Muscle of back (tissue), 13 donors: Measurements from ENCODE around the gene TIMM17A. TPM values are rescaled to one million over a fixed set of nuclear protein-coding genes. Genes with fewer than 3 reads are reported as not detected.

Source experiments
- DNase-seq, 3 donors: peaks; one replicate each; pipeline versions ENCODE4 v3.0.0 to v3.0.0-alpha.2; 2013
- long read RNA-seq, 9 donors: transcript quantifications; one replicate each; lab custom pipeline, GENCODE V29; 2026
- polyA plus RNA-seq, 10 donors: library from polyadenylated mRNA; unstranded; fragments of 120-200 nt; gene quantifications; one replicate each; pipeline ENCODE4 v1.2.1, GENCODE V29; 2013; ENCODE audit not compliant: insufficient read length in 10 of 10

The TIMM17A gene
- 10 to 100 TPM; 32.1 to 44.9 (median 40.3) TPM for polyA plus RNA-seq
- long read RNA-seq, donor 1, transcript TIMM17A-201 (6 exons, 1,659 nt), result major isoform, 13 of 13 reads
- long read RNA-seq, donor 1, partial matches to known transcripts, result 0 of 13 reads
- long read RNA-seq, donor 1, other reads (novel, unspliced or antisense), result 0 of 13 reads
- long read RNA-seq, donor 2, transcript TIMM17A-201 (6 exons, 1,659 nt), result major isoform, 9 of 12 reads
- long read RNA-seq, donor 2, partial matches to known transcripts, result 0 of 12 reads
- long read RNA-seq, donor 2, other reads (novel, unspliced or antisense), result 0 of 12 reads
- long read RNA-seq, donor 3, result 0 reads
- long read RNA-seq, donor 4, partial matches to known transcripts, result 0 of 3 reads
- long read RNA-seq, donor 4, other reads (novel, unspliced or antisense), result 0 of 3 reads
- long read RNA-seq, donor 5, transcript TIMM17A-201 (6 exons, 1,659 nt), result major isoform, 26 of 33 reads
- long read RNA-seq, donor 5, partial matches to known transcripts, result 5 of 33 reads
- long read RNA-seq, donor 5, other reads (novel, unspliced or antisense), result 0 of 33 reads
- long read RNA-seq, donor 6, transcript TIMM17A-201 (6 exons, 1,659 nt), result major isoform, 13 of 15 reads
- long read RNA-seq, donor 6, partial matches to known transcripts, result 0 of 15 reads
- long read RNA-seq, donor 6, other reads (novel, unspliced or antisense), result 0 of 15 reads
- long read RNA-seq, donor 7, transcript TIMM17A-201 (6 exons, 1,659 nt), result major isoform, 6 of 9 reads
- long read RNA-seq, donor 7, partial matches to known transcripts, result 0 of 9 reads
- long read RNA-seq, donor 7, other reads (novel, unspliced or antisense), result 0 of 9 reads
- long read RNA-seq, donor 8, transcript TIMM17A-201 (6 exons, 1,659 nt), result major isoform, 11 of 12 reads
- long read RNA-seq, donor 8, partial matches to known transcripts, result 0 of 12 reads
- long read RNA-seq, donor 8, other reads (novel, unspliced or antisense), result 0 of 12 reads
- long read RNA-seq, donor 9, partial matches to known transcripts, result 0 of 1 reads
- long read RNA-seq, donor 9, other reads (novel, unspliced or antisense), result 0 of 1 reads

DNA sequence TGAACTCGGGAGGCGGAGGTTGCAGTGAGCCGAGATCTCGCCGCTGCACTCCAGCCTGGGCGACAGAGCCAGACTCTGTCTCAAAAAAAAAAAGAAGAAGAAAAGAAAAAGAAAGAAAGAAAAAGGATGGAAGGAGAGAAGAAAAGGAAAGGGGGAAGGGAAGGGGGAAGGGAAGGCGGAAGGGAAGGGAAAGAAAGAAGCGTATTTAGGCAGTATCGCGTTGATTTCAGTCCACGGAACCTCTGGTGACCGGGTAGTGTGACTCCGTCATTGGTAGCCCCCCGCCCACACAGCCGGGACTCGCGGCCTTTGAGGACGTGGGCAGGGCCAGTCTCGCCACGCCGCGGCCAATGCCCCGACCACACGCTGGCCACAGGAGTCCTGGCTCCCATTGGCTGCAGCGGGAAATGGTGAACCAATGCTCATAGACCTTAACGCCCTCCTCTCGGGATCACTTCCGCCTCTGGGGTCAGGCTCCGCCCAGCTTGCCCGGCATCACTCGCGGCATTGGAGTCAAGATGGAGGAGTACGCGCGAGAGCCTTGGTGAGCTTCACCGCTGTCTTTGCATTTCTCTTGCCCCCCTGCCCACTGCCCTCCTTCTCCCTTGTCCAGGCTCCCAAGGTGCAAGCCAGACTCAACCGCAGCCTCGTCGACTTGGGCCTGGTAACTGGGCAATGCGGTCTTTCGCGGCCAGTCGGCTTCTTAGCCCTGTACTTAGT is at the start of gene TIMM17A:
Gene TIMM17A, plus strand, starts transcription at position 495 of the 720 bp plus-strand sequence. Its CDS starts 24 bp downstream, at position 519.
- DNase-seq, result peak; percentile 98 to 99 (median 98)

DNA sequence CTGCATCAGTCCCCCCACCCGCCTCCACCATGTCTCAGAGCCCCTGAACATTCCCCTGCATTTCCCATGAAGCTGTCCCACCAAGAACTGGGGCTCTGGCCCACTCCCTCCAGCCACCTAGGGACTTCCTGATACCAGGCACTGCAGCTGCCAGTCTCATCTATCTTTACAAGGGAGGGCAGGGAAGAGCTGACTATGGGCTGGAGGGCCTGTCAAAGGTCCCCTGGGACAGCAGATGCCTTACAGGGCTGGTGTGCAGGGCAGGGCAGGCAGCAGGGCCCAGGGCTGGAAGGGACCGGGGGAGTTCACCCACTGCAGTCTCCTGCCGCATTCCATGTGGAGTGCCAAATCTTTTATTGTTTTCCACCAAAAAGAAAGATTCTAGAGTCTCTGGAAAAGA is 49.0 kb upstream of the TIMM17A start:
- DNase-seq, result no peak

- no peak for DNase-seq
These were observed 47.7 kb upstream of the TIMM17A start for GRCh38 chr1:201907621-201908020.

DNA sequence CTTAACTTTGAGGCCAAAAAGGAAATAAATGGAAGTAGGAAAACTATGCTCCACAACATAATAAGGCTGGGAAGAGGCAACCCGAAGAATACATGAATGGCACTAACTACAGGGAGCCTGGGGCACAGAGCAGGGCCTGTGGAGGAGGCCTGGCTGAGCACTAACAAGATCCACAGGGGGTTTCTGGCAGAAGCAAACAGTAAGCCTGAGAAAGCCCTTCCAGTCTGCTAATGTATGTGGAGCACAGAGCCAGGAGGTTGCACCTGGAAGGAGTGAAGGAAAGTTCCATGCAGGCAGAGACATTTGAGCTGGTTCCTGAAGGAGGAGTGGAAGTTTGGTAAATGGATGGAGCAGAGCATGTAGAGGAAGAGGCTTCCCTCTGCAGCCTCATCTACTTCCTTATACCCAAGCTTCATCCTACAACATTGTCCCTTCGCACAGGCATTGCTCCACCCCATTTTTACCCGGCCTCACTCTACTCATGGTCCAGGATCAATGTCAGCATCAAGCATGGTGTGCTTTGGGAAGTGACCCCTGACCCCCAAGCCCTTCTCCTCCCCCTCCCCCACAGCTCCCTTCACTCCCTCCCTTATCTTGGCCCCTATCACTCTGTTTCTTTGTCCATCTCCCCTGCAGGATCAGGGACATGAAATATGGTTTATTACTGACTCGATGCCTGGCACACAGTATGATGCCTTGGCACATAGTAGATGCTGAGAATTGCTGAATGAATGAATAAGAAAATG is 43.3 kb upstream of the TIMM17A start:
- peak in 1 of 3 donors; percentile 43 for DNase-seq

GRCh38 chr1:201912832-201913231 is 42.5 kb upstream of the TIMM17A start:
- DNase-seq, result no peak

DNA sequence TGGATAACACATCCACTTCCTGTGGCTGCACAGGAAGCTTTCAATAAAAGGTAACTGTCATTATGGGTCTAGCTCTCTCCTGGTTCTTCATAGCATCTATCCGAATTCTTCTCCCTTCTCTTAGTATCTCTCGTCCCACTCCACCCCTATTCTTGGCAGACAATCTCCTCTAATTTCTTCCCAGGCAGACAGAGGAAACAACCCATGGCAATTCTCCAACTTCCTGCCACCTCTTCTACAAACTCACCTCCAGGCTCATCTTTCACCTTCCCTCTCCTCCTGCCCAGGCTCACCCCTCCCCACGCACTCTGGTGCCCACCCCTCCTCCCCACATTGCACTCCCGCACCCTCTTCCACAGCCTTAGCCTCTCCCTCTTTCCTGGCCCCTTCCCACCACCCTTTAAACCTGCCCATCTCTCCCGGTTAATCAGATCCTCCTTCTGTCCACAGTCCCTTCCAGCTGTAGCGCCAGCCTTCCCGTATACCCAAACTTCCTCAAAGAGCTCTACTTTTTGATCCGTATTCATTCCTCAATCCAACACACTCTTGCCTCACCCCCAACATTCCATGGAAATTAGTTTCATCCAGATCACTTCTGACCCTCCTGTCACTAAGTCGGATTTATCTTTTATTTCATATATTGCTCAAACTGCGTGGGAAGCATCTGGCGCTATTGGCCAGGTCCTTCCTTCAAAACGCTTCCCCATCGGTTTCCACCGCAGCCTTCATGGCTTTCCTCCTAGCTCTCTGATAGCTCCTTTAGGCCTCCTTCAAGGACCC is 40.7 kb upstream of the TIMM17A start:
- DNase-seq, result peak in 1 of 3 donors; percentile 38

DNA sequence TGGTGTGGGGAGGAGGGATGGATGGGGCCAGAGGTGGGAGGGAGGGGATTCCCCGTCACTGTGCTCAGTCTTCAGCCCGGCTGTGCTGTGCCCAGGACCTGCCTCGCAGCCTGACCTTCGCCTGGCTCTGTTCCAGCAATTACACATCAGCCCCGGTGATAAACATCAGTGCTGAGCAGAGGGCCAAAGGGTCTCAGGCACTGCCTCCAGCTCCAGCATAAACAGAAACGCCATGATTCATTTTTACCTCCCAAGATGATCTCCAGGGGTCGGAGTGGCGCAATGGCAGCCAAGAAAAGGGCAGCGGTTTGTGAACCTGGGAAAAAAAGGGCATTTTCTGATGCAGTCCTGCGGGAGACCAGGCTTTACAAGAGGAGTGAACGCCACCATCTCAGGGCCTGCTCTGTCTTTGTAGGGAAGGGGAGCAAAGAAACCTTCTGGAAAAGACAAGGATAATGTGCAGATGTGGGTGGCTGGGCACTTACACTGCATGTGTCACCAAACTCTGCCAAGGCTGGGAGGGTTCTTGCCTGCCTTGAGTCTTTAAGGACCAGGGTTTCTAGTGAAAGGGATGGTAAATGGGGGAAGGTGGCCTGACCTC is 38.6 kb upstream of the TIMM17A start:
- DNase-seq, result peak in 1 of 3 donors; percentile 65

DNA sequence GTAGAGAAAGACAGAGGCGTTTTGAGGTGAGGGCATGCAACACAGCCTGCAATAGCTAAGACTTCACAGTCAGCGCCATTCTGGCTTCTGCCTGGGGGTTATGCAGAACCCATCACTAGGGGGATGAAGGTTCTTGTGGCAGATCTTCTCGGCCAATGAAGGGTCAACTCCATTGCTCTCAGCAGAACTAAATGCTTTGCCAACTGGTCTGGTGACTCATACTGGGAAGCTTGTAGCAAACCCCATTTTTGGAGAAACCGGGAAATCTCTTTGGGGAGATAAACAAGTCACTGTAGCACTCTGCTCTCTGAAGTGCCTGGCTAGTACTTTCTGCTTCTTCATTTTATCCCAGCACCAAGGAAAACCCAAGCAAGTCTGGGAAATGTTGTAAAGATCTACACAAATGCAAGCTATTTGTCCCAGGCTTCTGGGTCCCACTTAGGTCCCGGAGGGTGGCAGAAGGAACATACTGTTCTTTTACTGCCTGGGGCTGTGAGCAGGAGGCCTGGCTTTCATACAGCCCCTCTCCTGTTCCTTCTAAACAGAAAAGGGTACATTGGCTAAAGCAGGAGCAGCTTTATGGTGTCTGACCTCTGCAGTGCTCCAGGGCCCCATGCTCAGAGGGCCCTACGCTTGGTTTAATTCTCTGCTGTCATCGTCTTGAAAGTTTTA is 37.8 kb upstream of the TIMM17A start:
- DNase-seq, result peak in 1 of 3 donors; percentile 34

GRCh38 chr1:201918343-201918742 is 37.0 kb upstream of the TIMM17A start:
- no peak for DNase-seq

DNA sequence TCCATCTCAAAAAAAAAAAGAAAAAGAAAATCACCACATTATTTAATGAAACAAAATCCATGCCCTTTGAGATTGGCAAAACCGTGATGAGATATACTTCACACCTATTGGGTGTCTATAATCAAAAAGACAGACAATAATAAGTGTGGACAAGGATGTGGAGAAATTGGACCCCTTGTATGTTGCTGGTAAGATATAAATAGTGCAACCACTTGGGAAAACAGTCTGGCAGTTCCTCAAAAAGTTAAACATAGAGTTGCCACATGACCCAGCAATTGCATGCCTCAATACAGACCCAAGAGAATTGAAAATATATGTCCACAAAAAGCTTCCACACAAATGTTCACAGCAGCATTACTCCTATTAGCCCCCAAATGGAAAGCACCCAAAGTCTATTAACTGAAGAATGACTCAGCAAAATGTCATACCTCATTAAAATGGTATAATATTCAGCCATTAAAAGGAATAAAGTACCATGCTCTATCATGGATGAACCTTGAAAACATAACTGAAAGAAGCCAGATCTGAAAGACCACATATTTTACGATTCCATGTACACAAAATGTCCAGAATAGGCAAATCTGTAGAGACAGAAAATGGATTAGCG is 33.2 kb upstream of the TIMM17A start:
- no peak for DNase-seq

GRCh38 chr1:201925301-201925567 is 30.1 kb upstream of the TIMM17A start:
- no peak for DNase-seq

GRCh38 chr1:201925981-201926645 is 29.2 kb upstream of the TIMM17A start:
- DNase-seq, result peak in 1 of 3 donors; percentile 49

- DNase-seq, result no peak
These were observed 27.0 kb upstream of the TIMM17A start for GRCh38 chr1:201928266-201928665.

DNA sequence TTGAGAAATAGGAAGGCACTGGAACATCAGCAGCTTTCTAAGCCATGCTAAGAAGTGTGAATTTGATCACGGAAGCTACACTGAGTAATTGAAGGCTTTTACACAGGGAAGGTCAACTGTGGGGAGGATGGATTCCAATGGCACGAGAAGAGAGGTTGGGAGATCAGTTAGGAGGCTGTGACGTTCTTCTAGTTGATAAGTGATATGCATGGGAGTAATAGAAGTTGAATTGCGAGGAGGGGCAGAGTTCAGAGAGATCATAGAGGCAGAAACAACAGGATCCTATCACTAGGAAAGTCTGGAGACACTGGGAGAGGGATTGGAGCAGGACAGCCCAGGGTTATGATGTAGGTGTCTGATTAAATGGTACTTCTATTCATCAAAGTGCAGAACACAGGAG is 25.2 kb upstream of the TIMM17A start:
- DNase-seq, result no peak

GRCh38 chr1:201930803-201931202 is 24.5 kb upstream of the TIMM17A start:
- DNase-seq, result no peak

GRCh38 chr1:201933840-201934430 is 21.4 kb upstream of the TIMM17A start:
- DNase-seq, result no peak

DNA sequence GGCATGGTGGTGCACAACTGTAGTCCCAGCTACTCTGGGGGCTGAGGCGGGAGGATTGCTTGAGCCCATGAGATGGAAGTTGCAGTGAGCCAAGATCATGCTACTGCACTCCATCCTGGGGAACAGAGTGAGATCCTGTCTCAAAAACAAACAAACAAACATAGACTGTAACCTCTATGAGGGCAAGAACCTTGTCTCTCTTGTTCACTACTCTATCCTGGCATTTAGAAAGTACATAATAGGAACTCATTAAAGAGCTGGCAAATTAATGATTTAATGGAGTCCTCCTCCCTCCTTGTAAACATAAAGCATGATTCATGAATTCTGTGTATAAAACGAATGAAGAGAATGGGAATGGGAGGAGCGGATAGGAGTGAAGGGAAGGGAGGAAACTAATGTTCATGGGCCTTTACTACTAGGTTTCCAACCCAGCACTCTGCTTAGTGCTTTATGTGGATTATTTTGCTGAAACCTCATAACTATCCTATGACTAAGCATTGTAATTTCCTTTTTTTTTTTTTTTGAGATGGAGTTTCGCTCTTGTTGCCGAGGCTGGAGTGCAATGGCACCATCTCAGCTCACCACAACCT is 17.6 kb upstream of the TIMM17A start:
- DNase-seq, result no peak
